Measurements from ENCODE around the gene PILRB.
"Not testable (repeated sequence)": the region's sequence is repeated elsewhere in the genome, so short reads cannot be mapped to it uniquely, and the experiment has no call there.

The PILRB gene

DNA sequence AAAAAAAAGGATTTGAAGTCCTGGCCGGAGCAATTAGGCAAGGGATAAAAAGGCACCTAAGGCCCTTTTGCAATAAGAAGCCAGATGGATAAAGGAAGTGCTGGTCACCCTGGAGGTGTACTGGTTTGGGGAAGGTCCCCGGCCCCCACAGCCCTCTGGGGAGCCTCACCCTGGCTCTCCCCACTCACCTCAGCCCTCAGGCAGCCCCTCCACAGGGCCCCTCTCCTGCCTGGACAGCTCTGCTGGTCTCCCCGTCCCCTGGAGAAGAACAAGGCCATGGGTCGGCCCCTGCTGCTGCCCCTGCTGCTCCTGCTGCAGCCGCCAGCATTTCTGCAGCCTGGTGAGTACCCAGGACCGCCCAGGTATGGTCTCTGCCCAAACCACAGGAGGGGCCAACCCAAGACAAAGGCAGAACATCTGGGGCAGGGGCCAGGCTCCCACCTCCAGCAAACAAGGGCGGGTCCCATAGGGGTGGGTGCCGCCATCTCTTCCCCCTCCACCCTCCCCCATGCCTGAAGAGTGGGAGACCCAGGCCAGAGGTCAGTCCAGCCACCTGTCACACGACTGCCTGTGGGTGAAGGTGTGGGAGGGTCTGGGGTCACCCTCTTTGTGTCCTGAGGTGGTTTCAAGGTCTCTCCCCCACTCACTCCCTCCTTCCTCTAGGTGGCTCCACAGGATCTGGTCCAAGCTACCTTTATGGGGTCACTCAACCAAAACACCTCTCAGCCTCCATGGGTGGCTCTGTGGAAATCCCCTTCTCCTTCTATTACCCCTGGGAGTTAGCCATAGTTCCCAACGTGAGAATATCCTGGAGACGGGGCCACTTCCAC, at the start of gene PILRB:
PILRB (plus strand) TSS at position 91 of the 830 bp plus-strand sequence; CDS start at position 277, 186 bp downstream.
- no peak for DNase-seq (ENCODE audit: low spot score)

DNA sequence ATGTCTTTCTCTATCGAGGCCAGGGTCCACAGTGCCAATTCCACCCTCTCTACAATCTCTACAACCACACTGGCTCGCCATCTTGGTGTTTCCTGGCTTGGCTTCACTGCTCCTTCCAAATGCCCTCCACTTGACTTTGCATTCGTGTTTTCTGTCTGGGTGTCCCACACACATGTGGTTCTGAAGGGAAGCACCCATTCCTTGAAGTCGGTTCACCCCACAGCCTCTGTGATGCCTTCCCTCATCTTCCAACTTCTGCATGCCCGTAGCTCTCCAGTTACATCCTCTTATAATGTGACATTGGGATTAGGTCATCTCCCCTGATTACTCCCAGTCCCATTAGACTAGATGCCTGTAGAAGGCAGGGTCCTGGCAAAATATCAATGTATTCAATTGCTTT, 39.6 kb upstream of the PILRB start:
- not testable (repeated sequence) for DNase-seq (ENCODE audit: low spot score)

DNA sequence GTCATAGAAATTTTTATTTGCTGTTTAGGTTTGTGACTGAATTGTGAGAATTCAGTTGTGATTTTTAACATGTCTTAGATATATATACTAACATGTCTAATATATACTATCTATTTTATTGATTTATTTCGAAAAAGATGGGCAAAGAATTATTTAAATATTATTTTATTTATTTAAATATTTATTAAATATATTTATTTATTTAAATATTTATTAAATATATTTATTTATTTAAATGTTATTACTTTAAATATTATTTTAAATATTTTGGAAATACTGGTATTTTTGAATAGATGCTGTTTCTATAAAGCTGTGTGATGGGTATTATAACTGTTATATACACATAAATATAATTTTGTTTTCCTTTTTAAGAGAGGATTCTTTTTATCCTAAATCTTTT, 36.3 kb upstream of the PILRB start:
- DNase-seq (ENCODE audit: low spot score), result not testable (repeated sequence)

DNA sequence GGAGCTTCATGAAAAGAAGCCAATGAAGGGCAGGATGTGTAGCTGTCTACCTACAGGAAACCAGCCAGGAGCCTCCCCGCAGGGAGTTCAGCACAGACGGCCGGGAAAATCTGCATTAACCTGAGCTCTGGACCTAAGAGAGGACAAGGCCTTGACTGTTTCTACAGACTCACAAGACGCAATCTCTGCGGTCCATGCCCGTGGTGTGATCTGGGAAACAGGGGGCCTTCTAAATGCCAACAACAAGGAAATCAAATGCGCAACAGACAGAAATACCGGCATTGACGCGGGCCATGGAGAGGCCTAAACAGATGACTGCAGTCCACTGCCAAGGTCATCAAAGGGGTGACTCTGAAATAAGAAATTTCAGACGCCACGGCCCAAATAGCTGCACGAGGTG, 33.7 kb upstream of the PILRB start:
- not testable (repeated sequence) for DNase-seq (ENCODE audit: low spot score)

DNA sequence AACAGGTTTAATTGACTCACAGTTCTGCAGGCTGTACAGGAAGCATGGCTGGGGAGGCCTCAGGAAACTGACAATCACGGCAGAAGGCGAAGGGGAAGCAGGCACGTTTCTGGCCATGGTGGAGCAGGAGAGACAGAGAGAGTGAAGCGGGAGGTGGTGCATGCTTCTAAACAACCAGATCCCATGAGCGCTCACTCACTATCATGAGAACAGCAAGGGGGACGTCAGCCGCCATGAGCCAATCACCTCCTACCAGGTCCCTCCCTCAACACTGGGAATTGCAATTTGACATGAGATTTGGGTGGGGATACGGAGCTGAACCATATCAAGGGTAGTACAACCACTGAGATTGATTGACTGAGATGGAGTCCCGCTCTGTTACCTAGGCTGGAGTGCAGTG, 32.2 kb upstream of the PILRB start:
- DNase-seq (ENCODE audit: low spot score), result not testable (repeated sequence)

DNA sequence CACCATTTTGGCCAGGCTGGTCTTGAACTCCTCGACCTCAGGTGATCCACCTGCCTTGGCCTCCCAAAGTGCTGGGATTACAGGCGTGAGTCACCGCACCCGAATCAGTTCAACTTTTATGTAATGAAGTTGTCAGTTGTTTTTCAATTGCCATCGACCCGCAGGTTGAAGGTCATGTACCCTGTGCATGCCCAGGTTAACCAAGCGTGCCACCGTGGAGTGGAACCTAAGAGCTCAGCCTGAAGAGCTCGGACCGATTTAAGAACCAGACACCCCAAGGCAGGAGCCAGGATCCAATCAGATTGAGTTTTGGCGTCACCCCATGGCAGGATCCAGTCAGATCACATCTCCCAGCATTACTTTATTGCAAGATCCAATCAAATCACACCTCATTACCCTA, 31.0 kb upstream of the PILRB start:
- DNase-seq (ENCODE audit: low spot score), result not testable (repeated sequence)

DNA sequence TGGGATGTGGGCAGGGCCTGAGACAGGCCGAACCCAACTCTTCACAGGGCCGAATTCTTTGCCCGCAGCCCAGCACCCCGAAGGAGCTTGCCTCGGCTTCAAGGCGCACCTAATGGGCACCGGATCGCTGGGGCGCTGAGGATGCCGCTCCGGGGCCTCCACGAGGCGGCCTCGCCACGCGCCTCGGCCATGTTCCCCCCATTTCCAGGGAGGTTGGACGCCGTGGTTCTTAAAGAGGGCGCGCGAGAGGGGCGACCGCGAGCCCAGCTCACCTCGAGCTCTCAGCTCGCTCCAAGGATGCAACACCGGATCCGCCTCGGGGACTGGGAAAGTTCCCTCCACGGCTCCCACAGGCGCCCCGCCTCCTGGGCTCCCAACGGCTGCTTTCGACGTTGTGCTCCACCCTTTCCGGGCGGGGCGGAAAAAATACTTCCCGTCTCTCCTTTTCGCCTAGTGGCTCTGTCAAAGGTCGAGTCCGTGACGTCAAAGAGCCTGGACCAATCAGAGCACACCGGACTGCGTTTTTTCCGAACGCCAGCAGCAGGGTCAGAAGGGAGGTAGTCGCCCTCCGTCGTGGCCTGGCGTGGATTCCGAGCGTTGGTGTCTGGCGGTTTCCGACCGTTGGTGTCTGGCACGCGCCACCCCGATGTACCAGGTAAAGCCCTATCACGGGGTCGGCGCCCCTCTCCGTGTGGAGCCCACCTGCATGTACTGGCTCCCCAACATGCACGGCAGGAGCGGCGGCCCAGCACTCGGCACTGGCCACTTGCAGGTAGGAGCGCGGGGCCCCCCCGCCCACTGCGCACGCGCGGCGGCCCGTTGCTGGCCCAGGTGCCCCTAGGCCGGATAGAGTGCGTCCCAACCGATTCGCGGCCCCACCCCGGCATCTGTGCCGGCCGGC, 22.1 kb upstream of the PILRB start:
- peak; percentile 91 for DNase-seq (ENCODE audit: low spot score)

DNA sequence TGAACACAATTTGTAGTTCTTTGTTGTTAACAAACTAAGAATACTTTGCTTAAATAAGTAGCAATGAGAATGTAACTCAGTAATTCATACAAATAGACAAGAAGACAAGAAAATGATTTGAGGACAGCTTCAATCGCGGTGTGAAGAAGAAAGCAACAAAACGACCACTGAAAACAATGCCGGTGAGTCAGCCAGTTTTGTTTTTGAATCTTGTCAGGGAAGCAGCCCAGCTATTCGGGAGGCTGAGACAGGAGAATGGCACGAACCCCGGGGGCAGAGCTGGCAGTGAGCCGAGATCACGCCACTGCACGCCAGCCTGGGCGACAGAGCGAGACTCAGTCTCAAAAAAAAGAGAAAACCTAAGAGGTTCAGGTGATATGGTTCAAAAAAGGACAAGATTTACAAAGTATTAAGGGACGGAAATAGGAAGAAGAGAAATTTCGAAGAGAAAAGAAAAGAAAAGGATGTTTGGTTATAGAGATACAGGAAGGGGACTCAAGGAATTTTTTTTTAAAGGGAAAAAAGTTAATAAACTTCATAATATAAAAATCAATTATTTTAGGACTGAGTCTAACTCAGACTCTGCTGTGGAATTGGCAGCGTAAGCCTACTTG, 19.7 kb upstream of the PILRB start:
- not testable (repeated sequence) for DNase-seq (ENCODE audit: low spot score)

DNA sequence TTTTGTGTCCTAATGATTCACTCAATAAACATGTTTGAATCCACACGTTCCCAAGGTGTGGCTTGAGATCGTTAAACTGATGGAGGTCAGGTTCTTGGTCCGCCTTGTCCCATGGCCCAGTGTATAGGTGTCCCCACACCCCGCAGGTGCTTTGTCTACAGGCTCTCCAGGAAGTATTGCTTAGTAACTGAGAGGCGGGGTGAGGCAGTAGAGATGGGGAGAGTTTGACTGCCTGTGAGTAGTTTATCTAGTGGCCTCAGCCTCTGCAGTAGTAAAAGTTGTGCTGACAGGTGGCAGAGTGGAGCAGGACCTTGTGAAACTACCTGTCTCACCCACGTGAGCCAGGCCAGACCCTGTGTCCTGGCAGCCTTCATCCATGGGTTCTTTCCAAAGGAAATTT, 16.6 kb upstream of the PILRB start:
- not testable (repeated sequence) for DNase-seq (ENCODE audit: low spot score)

DNA sequence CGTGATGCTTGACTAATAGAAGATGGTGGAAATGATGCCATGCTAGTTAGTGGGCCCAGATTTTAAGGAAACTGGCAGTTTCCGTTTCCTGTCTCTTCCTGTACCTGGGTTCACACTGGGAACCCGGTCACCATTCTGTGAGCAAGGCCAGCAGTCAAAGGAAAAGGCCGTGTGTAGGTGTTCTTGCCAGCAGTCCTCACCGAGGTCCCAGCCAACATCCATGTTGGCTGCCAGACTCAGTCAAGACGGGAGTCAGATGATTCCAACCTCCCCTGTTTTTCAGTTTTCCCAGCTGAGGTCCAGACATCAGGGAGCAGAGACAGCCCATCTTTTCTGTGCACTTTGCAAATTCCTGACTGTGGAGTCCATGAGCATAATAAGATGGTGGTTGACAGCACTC, 15.2 kb upstream of the PILRB start:
- no peak for DNase-seq (ENCODE audit: low spot score)

DNA sequence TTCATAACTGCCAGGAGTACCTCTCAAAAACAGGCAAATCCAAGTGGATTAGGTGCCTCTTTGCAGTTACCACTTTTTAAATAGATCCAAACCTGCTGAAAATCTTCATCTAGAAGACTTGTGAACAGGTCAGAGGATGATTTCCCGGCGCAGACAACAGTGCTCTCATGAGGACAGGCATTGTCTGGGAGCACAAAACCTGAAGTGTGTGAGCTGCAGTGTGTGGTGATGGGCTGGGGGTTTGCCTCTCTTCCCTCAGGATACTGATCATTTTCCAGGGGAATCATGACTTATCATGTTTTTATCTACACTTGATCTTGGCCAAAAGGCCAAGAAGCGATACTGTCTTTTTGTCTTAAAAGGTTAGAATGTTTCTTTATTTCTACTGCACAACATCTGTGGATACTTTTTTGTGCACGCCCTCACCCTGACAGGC, 13.8 kb upstream of the PILRB start:
- not testable (repeated sequence) for DNase-seq (ENCODE audit: low spot score)

DNA sequence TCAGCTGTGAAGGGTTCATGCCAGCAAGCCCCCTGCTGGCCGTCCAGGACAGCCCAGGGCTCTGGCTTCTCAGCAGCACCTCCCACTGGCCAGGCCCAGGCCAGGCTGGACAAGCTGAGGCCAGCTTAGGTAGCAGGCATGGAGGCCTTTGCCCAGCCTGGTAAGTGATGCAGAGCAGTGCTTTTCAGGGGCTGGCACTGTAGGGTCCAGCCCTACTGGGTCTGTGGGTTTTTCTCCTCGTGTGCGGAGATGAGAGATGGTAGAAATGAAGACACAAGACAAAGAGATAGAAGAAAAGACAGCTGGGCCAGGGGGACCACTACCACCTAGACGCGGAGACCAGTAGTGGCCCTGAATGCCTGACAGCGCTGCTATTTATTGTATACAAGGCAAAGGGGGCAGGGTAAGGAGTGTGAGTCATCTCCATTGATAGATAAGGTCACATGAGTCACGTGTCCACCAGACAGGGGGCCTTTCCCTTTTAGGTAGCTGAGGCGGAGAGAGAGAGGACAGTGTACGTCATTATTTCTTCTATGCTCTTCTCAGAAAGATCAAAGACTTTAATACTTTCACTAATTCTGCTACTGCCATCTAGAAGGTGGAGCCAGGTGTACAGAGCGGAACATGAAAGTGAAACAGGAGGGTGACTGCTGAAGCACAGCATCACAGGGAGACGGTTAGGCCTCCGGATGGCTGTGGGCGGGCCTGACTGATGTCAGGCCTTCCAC, 13.2 kb upstream of the PILRB start:
- not testable (repeated sequence) for DNase-seq (ENCODE audit: low spot score)

DNA sequence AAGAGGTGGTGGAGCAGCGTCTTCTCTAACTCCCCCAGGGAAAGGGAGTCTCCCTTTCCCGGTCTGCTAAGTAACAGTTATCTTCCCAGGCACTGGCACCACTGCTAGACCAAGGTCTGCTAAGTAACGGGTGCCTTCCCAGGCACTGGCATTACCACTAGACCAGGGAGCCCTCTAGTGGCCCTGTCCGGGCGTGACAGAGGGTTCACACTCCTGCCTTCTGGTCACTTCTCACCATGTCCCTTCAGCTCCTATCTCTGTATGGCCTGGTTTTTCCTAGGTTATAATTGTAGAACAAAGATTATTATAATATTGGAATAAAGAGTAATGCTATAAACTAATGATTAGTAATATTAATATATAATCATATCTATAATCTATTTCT, 12.6 kb upstream of the PILRB start:
- peak; percentile 44 for DNase-seq (ENCODE audit: low spot score)

DNA sequence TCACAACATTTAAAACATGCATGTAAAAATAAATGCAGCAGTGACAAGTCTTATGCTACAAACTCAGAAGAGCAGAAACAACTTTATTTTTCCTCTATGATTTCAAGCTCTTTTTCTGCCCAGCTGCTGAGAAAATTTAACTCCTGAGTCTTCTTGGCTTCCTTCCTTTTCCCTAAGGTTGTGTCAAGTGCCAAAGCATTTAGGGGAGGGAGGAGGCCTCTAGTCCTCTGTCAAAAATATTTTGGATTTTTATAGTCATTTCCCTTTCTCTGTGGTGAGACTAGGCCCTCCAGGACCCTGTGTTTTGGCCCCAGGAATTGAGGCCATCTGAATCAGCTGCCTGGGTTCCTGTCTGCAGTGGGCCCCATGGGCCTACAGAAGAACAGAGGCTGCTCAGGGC, 11.0 kb upstream of the PILRB start:
- no peak for DNase-seq (ENCODE audit: low spot score)

DNA sequence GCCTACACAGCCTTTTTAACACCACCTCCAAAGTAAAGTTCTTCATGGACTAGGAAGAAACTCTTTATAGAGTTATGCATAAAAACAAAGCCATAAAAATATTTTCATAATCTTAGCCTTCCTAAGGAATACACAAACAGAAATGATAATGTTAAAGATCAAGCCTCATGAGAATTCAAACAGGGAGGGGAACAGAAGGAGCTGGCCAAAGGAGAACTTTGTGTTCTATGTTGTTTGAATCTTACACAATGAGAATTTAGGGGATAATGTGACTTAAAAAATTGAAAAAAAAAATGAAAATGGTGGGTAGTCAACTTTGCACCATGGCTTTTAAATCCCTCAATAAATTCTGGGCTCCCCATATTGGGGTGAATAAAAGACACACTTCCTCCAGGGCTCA, 9.1 kb upstream of the PILRB start:
- DNase-seq (ENCODE audit: low spot score), result no peak

DNA sequence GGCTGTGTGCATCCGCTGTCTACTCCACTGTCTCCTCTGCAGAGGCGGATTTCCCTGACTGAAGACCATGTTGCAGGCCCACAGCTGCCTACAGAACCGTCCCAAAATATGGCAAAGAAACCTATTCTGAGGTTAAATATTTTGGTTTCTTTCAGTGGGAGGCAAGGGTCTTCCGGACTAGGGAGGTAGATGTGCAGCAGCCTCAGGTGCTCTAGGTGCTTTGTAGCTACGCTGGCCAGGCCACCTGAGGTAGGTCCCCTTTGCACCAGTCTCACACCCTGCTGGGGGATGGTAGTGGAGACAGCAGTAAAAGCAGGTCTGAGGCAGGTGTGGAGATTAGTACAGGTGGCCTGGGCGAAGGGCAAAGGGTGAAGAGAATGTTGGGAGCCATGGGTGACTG, 8.2 kb upstream of the PILRB start:
- no peak for DNase-seq (ENCODE audit: low spot score)

DNA sequence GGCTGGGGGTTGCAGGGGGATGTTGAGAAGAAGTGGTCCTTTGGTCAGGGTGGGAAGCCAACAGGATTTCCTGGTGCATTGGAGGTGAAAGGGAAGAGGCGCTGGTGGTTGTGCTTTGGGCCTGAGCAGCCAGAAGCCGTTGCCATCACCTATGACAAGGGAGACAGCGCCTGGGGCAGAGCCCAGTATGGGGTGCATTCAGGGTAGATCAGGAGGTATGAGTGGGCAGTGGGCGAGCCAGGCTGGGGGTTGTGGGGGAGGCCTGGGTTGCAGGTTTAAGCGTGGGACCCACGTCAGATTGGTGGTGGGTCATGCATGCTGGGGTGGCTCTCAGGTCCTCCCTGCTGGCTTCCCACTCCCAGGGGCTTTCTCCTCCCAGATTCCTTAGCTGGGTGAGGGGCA, 6.3 kb upstream of the PILRB start:
- DNase-seq (ENCODE audit: low spot score), result no peak

DNA sequence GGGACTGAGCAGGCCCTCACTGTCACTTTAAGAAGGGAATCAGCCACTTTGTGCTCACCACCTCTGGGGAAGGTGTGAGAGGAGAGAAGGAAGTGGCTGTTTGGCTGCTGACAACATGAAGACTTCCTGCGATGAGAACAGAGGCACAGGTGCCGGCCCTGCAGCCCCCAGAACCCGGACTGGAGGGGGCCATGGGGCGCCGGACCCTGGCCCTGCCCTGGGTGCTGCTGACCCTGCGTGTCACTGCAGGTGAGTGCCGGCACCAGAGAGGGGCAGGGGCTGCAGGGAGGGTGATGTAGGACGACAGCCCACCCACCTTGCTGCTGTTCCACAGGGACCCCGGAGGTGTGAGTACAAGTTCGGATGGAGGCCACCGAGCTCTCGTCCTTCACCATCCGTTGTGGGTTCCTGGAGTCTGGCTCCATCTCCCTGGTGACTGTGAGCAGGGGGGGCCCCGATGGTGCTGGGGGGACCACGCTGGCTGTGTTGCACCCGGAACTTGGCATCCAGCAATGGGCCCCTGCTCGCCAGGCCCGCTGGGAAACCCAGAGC, 5.6 kb upstream of the PILRB start:
- DNase-seq (ENCODE audit: low spot score), result not testable (repeated sequence)

DNA sequence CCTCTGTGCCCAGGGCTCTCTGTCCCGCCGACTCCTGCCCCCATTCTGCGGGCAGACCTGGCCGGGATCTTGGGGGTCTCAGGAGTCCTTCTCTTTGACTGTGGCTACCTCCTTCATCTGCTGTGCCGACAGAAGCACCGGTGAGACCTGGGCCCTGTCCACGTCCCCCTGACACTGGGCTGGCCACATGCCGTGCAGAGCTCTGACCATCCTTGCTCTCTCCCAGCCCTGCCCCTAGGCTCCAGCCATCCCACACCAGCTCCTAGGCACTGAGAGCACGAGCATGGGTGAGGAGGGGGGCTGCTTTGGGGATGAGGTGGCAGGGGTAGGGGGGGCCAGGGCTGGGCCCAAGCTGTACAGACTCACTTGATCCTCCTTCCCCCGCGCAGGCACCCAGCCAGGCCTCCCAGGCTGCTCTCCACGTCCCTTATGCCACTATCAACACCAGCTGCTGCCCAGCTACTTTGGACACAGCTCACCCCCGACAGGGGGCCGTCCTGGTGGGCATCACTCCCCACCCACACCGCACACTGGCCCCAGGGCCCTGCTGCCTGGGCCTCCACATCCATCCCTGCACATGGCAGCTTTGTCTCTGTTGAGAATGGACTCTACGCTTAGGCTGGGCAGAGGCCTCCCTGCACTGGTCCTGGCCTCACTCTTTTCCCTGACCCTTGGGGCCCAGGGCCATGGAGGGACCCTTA, 4.8 kb upstream of the PILRB start:
- DNase-seq (ENCODE audit: low spot score), result no peak

DNA sequence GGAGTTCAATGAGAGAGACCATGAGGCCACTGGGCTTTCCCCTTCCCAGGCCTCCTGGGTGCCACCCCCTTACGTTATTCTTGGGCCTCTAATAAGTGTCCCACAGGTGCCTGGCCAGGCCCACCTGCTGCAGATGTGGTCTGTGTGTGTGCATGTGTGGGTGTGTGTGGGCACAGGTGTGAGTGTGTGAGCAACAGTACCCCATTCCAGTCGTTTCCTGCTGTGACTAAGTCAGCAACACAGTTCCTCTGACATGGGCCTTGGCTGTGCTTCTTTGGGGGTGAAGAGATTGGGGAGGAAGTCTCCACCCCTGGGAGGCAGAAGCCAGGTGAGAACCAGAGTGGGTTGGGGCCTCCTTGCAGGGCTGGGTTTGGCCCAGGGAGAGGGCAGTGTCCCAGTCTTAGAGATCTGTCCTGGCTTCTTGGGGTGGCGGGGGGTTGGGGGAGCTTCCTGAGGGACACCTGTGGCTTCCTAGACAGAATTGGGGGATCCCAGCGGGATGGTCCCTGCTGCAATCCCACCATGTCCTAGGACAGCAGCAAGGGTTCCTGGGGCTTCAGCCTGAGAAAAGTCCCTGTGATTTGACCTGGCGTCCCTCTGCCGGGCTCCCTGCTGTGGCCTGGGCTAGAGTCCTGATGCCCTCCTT, 4.1 kb upstream of the PILRB start:
- no peak for DNase-seq (ENCODE audit: low spot score)
